Gastrocnemius medialis (tissue), 4 donors: ENCODE results near the gene GARIN5A. TPM values are rescaled to one million over a fixed set of nuclear protein-coding genes. Genes with fewer than 3 reads are reported as not detected.
A peak's percentile ranks its signal among the peaks of the same experiment; 100 is the strongest.

Source experiments
- ATAC-seq, 2 donors: fragments of 150-250 bp; one replicate each; pipeline ENCODE4 v1.9.1; 2016
- DNase-seq, 2 donors: peaks; one replicate each; pipeline ENCODE4 v3.0.0-alpha.2; 2019
- H3K27ac ChIP-seq, 4 donors: fragments of 200-600 bp; sonication (generic); 1 replicate in 1 of 4; 2 replicates in 3 of 4; pipeline ENCODE4 v1.5.1; 2016 to 2018; ENCODE audit warnings: mild to moderate bottlenecking in 2 of 4, moderate library complexity in 1 of 4
- H3K27me3 ChIP-seq, 3 donors: fragments of 200-600 bp; sonication (generic) in 2 of 3; 1 replicate in 1 of 3; 2 replicates in 2 of 3; pipeline versions ENCODE4 v1.5.1 to v1.6.0; 2016 to 2019; ENCODE audit warnings: mild to moderate bottlenecking in 1 of 3, moderate library complexity in 1 of 3
- H3K36me3 ChIP-seq, 2 donors: fragments of 200-600 bp; sonication (generic) in 1 of 2; one replicate each; pipeline ENCODE4 v1.5.1; 2017 to 2018
- H3K4me1 ChIP-seq, 2 donors: fragments of 200-600 bp; sonication (generic) in 1 of 2; one replicate each; pipeline ENCODE4 v1.5.1; 2016 to 2017; ENCODE audit warnings: mild to moderate bottlenecking in 2 of 2
- H3K4me3 ChIP-seq, 4 donors: fragments of 200-600 bp; sonication (generic) in 3 of 4; 1 replicate in 1 of 4; 2 replicates in 3 of 4; pipeline ENCODE4 v1.5.1; 2016 to 2019; ENCODE audit warnings: mild to moderate bottlenecking in 2 of 4
- H3K9me3 ChIP-seq, 3 donors: fragments of 200-600 bp; sonication (generic) in 2 of 3; 1 replicate in 1 of 3; 2 replicates in 2 of 3; pipeline ENCODE4 v1.5.1; 2016 to 2019
- CTCF ChIP-seq, 5 experiments: fragments of 450-650 bp in 3 of 5; fragments of 200-600 bp in 2 of 5; sonication (generic) in 2 of 5; IDR thresholded peaks in 4 of 5; conservative IDR thresholded peaks in 1 of 5; 1 replicate in 4 of 5; 2 replicates in 1 of 5; pipeline ENCODE4 v1.5.1; 2016 to 2019; ENCODE audit warnings: antibody characterized with exemption in 5 of 5, mild to moderate bottlenecking in 3 of 5, moderate library complexity in 3 of 5
- POLR2A ChIP-seq, 2 donors: fragments of 450-650 bp; IDR thresholded peaks; one replicate each; pipeline ENCODE4 v1.6.1; 2017; ENCODE audit warnings: antibody characterized with exemption in 2 of 2, mild to moderate bottlenecking in 2 of 2, moderate library complexity in 2 of 2
- in situ Hi-C, 4 donors: fragments of 200-750 bp; cut with MboI; loops; one replicate each; pipeline versions ENCODE4 v1.15.0 to v1.8.0; 2017; ENCODE audit warnings: low sequenced_read_pairs in 4 of 4
- intact Hi-C: fragments of 100-400 bp; cut with DNase I; formaldehyde crosslinking; loops from one replicate; pipeline ENCODE4 v1.15.1; 2023; ENCODE audit warnings: low total_unique reads
- total RNA-seq, 4 donors: library from RNA; depleted of rRNA; stranded (reverse); fragments of >200 nt; gene quantifications; one replicate each; pipeline versions ENCODE4 v1.1.0 to v1.2.3, GENCODE V29; 2016

Gene GARIN5A
- total RNA-seq, 4 donors from 2014 or later = 1.2 to 11.0 (median 1.9) TPM; not detected in 1

DNA sequence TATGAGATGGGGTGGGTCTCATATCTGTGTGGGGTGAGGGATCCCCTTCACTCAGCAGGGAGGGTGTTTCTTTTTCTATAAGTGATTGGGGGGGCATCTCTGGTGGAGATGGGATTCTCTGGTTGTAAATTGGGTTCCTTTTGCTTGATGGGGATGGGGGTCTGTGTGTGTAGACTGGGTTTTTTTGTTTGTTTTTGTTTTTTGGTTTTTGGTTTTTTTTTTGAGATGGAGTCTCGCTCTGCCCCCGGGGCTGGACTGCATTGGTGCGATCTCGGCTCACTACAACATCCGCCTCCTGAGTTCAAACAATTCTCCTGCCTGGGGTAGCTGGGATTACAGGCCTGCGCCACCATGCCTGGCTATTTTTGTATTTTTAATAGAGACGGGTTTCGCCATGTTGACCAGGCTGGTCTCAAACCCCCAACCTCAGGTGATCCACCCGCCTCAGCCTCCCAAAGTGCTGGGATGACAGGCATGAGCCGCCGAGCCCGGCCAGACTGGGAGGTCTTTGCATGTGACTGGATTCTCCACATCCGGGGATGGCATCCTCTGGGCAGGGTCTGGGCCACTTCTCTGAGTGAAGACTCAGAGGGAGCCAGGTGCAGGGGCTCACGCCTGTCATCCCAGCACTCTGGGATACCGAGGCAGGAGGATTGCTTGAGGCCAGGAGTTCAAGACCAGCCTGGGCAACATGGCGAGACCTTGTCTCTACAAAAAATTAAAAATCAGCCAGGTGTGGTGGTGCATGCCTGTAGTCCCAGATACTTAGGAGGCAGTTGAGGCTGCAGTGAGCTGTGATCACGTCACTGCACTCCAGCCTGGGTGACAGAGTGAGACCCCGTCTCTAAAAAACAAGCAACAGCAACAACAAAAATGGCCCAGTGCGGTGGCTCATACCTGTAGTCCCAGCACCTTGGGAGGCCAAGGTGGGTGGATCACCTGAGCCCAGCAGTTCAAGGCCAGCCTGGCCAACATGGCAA is 43.2 kb downstream of the GARIN5A start:
- Histone ChIP-seq H3K4me3 (peak overlapping the region; percentile 24 to 79 (median 72)), H3K27me3 (peaks cover 4 to 14% (median 10%) of the 10 kb centered on the region in 3 donors), H3K4me1 (peaks cover 12 to 17% of the 10 kb centered on the region in 2 donors), H3K27ac (peak overlapping the region; percentile 85 to 94 (median 88)), H3K9me3 (no peaks in the 10 kb centered on the region), H3K36me3 (no peaks in the 10 kb centered on the region)
- no peak for DNase-seq
- in situ Hi-C loops = no loop called here
- no peak for ATAC-seq
- intact Hi-C loops = loop anchor here (2.0 to 10.0 kb wide), 2 partner anchors 33 to 371 kb away; no protein-coding TSS in a partner anchor
- no peak for TF ChIP-seq POLR2A (IDR thresholded peaks at IDR 0.05)
- no peak for TF ChIP-seq CTCF (IDR thresholded peaks at IDR 0.05 in 4 of 5, conservative IDR thresholded peaks at IDR 0.05 in 1 of 5)

DNA sequence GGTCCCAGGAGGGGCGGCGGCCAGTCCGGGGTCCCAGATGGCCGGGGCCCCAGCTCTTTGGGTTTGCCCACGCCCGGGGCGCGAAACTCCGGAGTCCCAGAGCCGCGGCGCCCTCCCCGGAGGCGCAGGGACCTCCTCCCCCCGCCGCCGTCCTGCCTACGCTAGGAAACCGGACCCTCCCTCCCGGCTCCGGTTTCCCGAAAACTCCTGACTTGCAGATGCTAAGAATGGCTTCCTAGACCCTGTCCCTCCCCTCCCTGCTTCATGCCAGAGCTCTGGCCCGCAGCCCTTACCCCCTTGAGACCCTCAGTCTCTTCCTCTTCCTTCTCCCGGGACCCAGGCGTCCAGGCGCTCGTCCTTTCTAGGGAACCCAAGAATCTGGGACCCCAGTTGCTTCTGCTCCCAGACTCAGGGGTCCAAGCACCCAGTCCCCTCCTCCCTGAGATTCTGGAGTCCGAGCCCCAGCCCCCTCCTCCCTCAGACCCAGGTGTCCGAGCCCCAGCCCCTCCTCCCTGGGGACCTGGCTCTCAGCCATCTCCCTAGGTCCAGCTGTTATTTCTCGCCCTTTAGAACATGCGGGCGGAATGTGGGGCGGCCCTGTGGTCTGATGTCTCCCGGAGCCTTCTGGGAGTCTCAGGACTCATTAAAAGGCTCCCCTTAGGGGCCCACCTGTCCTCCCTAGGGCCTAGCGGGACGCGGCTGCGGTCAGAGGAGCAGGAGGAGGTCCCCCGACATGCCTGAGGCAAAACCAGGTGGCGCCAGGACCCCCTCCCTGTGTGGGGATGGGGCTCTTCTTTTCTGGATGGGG is 44.2 kb downstream of the GARIN5A start, which contains the start of gene MYBPC2:
Gene MYBPC2 (plus strand): TSS at position 672 of the 808 bp plus-strand sequence. CDS start 62 bp downstream, at position 734.
- no peaks in the 10 kb centered on the region for H3K36me3 ChIP-seq
- no peaks in the 10 kb centered on the region for H3K9me3 ChIP-seq
- in situ Hi-C loops (no loop called here), intact Hi-C loops (loop anchor here (2.0 to 10.0 kb wide), 2 partner anchors 34 to 372 kb away; no protein-coding TSS in a partner anchor)
- TF ChIP-seq POLR2A (IDR thresholded peaks at IDR 0.05) (no peak), CTCF (IDR thresholded peaks at IDR 0.05 in 4 of 5, conservative IDR thresholded peaks at IDR 0.05 in 1 of 5) (no peak)
- H3K27ac ChIP-seq = peak within 1 kb of the TSS; percentile 85 to 94 (median 88)
- H3K4me1 ChIP-seq = peaks cover 12 to 22% of the 10 kb centered on the region in 2 donors
- peak in 1 of 2 donors; percentile 68 for DNase-seq
- peaks cover 4 to 14% (median 10%) of the 10 kb centered on the region in 3 donors for H3K27me3 ChIP-seq
- ATAC-seq = peak; percentile 43 to 48
- peak within 1 kb of the TSS; percentile 66 to 94 (median 78) for H3K4me3 ChIP-seq

DNA sequence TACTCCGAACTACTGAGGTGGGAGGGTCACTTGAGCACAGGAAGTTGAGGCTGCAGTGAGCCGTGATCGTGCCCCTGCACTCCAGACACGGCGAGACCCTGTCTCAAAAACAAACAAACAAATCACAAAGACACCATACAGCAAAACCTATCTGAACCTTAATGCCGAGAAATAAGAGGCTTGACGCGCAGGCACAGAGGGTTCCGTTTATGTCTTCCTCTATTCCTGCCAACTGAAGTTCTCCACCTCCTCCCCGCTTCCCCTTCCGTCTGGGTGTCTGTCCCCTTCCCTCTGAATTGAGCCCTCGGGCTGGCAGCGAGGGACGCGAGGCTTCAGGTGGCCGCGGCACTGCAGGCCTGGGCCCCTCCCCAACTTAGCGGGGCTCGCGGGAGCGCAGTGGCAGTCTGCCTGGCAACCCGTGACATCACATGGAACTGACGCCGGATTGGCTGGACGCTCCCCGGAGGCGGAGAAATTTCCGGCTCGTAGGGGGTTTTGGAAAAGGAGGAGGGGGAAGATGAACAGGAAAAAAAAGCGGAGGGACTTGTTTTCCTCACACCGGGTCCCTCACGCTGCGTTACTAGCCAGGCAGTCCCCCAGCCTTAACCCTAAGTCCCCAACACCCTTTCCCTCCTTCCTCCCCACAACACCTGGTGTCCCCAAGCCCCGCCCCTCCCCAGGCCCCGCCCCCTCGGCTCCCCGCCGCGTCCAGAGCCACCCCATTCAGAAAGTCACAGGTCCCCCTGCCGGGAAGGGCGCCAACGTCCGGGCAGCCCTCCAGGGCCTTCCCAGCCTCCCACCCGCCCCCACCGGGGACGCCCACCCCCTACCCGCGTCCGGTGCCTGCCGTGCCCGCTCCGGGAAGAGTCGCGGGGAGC is 45.1 kb downstream of the GARIN5A start:
- Histone ChIP-seq H3K9me3 (no peaks in the 10 kb centered on the region), H3K4me1 (peaks cover 12 to 22% of the 10 kb centered on the region in 2 donors), H3K27me3 (peaks cover 4 to 14% (median 10%) of the 10 kb centered on the region in 3 donors), H3K4me3 (peak overlapping the region; percentile 66 to 94 (median 78)), H3K27ac (peak overlapping the region; percentile 85 to 94 (median 88)), H3K36me3 (no peaks in the 10 kb centered on the region)
- intact Hi-C loops (loop anchor here (2.0 to 10.0 kb wide), 2 partner anchors 35 to 373 kb away; no protein-coding TSS in a partner anchor), in situ Hi-C loops (no loop called here)
- DNase-seq (peak; percentile 73 to 81), ATAC-seq (peak; percentile 77 to 88)
- TF ChIP-seq CTCF (IDR thresholded peaks at IDR 0.05 in 4 of 5, conservative IDR thresholded peaks at IDR 0.05 in 1 of 5) (no peak), POLR2A (IDR thresholded peaks at IDR 0.05) (peak; percentile 25 to 33)
